Loucy (cell line): ENCODE results near the gene AAR2.

ENCODE experiments used
- CTCF ChIP-seq: fragments of 200-600 bp; sonication (generic); conservative IDR thresholded peaks from 2 replicates; pipeline ENCODE4 v1.5.1; 2014; ENCODE audit warnings: mild to moderate bottlenecking, antibody characterized with exemption, low read length
- EZH2phosphoT487 ChIP-seq: fragments of 200-600 bp; IDR thresholded peaks from 2 replicates; pipeline ENCODE4 v1.6.1; 2018; ENCODE audit warnings: antibody characterized with exemption, mild to moderate bottlenecking, moderate library complexity, borderline replicate concordance

GRCh38 chr20:36269507-36269906 is 33.2 kb downstream of the AAR2 start:
- TF ChIP-seq CTCF (no peak), EZH2phosphoT487 (no peak)
